K562 (cell line): ENCODE measurements around the gene BUB3. TPM values are rescaled to one million over a fixed set of nuclear protein-coding genes. Genes with fewer than 3 reads are reported as not detected.

ENCODE experiments used
- BRD4 ChIP-seq: fragments of 200-600 bp; sonication (generic); IDR thresholded peaks from 2 replicates; pipeline ENCODE4 v1.6.1; 2017; ENCODE audit warnings: inconsistent platforms
- CAMTA2 ChIP-seq: fragments of 250-450 bp; sonication (Bioruptor Pico); conservative IDR thresholded peaks from 2 replicates; pipeline ENCODE4 v1.5.1; 2022
- CBFA2T2 ChIP-seq: fragments of 450-650 bp; conservative IDR thresholded peaks from 2 replicates; pipeline ENCODE4 v1.6.1; 2017; ENCODE audit warnings: mild to moderate bottlenecking
- CBX1 ChIP-seq: sonication (generic); IDR thresholded peaks from 2 replicates; pipeline ENCODE4 v1.6.1; 2016; ENCODE audit warnings: antibody characterized with exemption, low read depth, mild to moderate bottlenecking
- CEBPG ChIP-seq, 3 experiments: fragments of 200-800 bp in 1 of 3; sonication (Bioruptor generic) in 1 of 3; sonication (generic) in 1 of 3; formaldehyde crosslinking in 1 of 3; IDR thresholded peaks in 2 of 3; conservative IDR thresholded peaks in 1 of 3; 2 replicates each; pipeline versions ENCODE4 v1.6.1 to v1.8.0; 2016 to 2022; ENCODE audit warnings: missing compliant biosample characterization in 2 of 3, missing genetic modification characterization in 2 of 3, mild to moderate bottlenecking in 1 of 3, missing genetic modification reagents in 1 of 3
- DDX20 ChIP-seq: fragments of 450-650 bp; IDR thresholded peaks from 2 replicates; pipeline ENCODE4 v1.6.1; 2016; ENCODE audit warnings: missing genetic modification characterization, low read depth, mild to moderate bottlenecking, missing compliant biosample characterization, moderate library complexity
- GABPA ChIP-seq: fragments of 200-800 bp; sonication (Bioruptor generic); conservative IDR thresholded peaks from 2 replicates; pipeline ENCODE4 v1.6.1; 2016; ENCODE audit warnings: low read depth, missing genetic modification characterization, missing compliant biosample characterization
- JUNB ChIP-seq: fragments of 450-650 bp; formaldehyde crosslinking; conservative IDR thresholded peaks from 2 replicates; pipeline ENCODE4 v1.4.0; 2020; ENCODE audit warnings: mild to moderate bottlenecking
- KDM4B ChIP-seq, 2 experiments: fragments of 450-650 bp in 1 of 2; sonication (generic) in 1 of 2; IDR thresholded peaks; 2 replicates each; pipeline ENCODE4 v1.6.1; 2016 to 2017; ENCODE audit warnings: borderline replicate concordance in 2 of 2, antibody characterized with exemption in 1 of 2, low read depth in 1 of 2, mild to moderate bottlenecking in 1 of 2
- MAZ ChIP-seq, 2 experiments: fragments of 450-650 bp in 1 of 2; sonication (generic) in 1 of 2; formaldehyde crosslinking; IDR thresholded peaks in 1 of 2; conservative IDR thresholded peaks in 1 of 2; 2 replicates each; pipeline versions ENCODE4 v1.4.0 to v1.5.0; 2020; ENCODE audit warnings: mild to moderate bottlenecking in 1 of 2, missing genetic modification reagents in 1 of 2
- MBD2 ChIP-seq: sonication (generic); IDR thresholded peaks from 2 replicates; pipeline ENCODE4 v1.6.1; 2016; ENCODE audit warnings: low read depth, borderline replicate concordance
- NFXL1 ChIP-seq: fragments of 450-650 bp; formaldehyde crosslinking; IDR thresholded peaks from 2 replicates; pipeline ENCODE4 v1.4.0; 2021; ENCODE audit warnings: mild to moderate bottlenecking
- RAD51 ChIP-seq: fragments of 450-650 bp; IDR thresholded peaks from 2 replicates; pipeline ENCODE4 v1.7.1; 2016; ENCODE audit warnings: low read depth, mild to moderate bottlenecking, borderline replicate concordance
- SMAD1 ChIP-seq: fragments of 150-350 bp; IDR thresholded peaks from 2 replicates; pipeline ENCODE4 v1.6.1; 2014; ENCODE audit warnings: low read length, low read depth; ENCODE audit not compliant: partially characterized antibody
- SMARCE1 ChIP-seq: fragments of 450-650 bp; IDR thresholded peaks from 2 replicates; pipeline ENCODE4 v1.7.1; 2016; ENCODE audit warnings: mild to moderate bottlenecking
- STAT5B ChIP-seq: fragments of 250-450 bp; sonication (Bioruptor Pico); IDR thresholded peaks from 2 replicates; pipeline ENCODE4 v1.8.0; 2021; ENCODE audit warnings: mild to moderate bottlenecking, inconsistent platforms
- THRA ChIP-seq: fragments of 450-650 bp; IDR thresholded peaks from 2 replicates; pipeline ENCODE4 v1.6.1; 2017; ENCODE audit warnings: mild to moderate bottlenecking, moderate library complexity
- XRCC5 ChIP-seq: fragments of 200-400 bp; formaldehyde crosslinking; IDR thresholded peaks from 2 replicates; pipeline ENCODE4 v1.6.1; 2017; ENCODE audit warnings: low read depth, mild to moderate bottlenecking, low read length
- YY1 ChIP-seq, 3 experiments: IDR thresholded peaks; 2 replicates each; pipeline ENCODE4 v1.6.1; 2011; ENCODE audit warnings: low read length in 2 of 3, mild to moderate bottlenecking in 2 of 3, moderate library complexity in 2 of 3, borderline replicate concordance in 1 of 3, control low read depth in 1 of 3, low read depth in 1 of 3; ENCODE audit not compliant: insufficient read depth in 3 of 3, insufficient replicate concordance in 2 of 3, control insufficient read depth in 1 of 3, insufficient read length in 1 of 3; ENCODE audit errors: extremely low read depth in 1 of 3
- ZKSCAN1 ChIP-seq: fragments of 150-350 bp; IDR thresholded peaks from 2 replicates; pipeline ENCODE4 v1.6.1; 2016; ENCODE audit warnings: low read depth, low read length
- ZNF324 ChIP-seq: fragments of 250-450 bp; sonication (Bioruptor Pico); IDR thresholded peaks from 2 replicates; pipeline ENCODE4 v1.4.0; 2020; ENCODE audit warnings: mild to moderate bottlenecking
- ZNF445 ChIP-seq: fragments of 250-450 bp; sonication (Bioruptor Pico); IDR thresholded peaks from 2 replicates; pipeline ENCODE4 v1.4.0; 2020; ENCODE audit warnings: low read depth, mild to moderate bottlenecking, moderate library complexity
- ZNF696 ChIP-seq: fragments of 250-450 bp; sonication (Bioruptor Pico); conservative IDR thresholded peaks from 2 replicates; pipeline ENCODE4 v1.4.0; 2020; ENCODE audit warnings: mild to moderate bottlenecking, moderate library complexity
- polyA plus RNA-seq, 8 experiments: library from polyadenylated mRNA; depleted of rRNA in 4 of 8; stranded (reverse) in 5 of 8; unstranded in 3 of 8; fragments of >200 nt; fragmentation: Nextera tagmentation in 2 of 8; fragmentation: Illumina TruSeq in 1 of 8; extraction: Ambion mirVana in 2 of 8; extraction: Trizol in 1 of 8; gene quantifications; 2 replicates each; pipeline versions ENCODE4 v1.2.1 to v1.2.3, GENCODE V29; 2011 to 2014; ENCODE audit warnings: inconsistent platforms in 1 of 8, missing spikeins in 1 of 8
- total RNA-seq, 7 experiments: library from RNA; depleted of rRNA in 6 of 7; stranded (reverse); fragments of >200 nt in 6 of 7; fragmentation: Illumina TruSeq in 2 of 7; extraction: Trizol in 2 of 7; gene quantifications; 2 replicates each; pipeline versions ENCODE4 v1.2.1 to v1.2.3, GENCODE V29; 2011 to 2021; ENCODE audit warnings: low replicate concordance in 1 of 7
- TF ChIP-seq, protein P1 (sequence below): sonication (generic); formaldehyde crosslinking; IDR thresholded peaks from 2 replicates; pipeline ENCODE4 v1.5.0; 2020; ENCODE audit warnings: missing genetic modification reagents
- TF ChIP-seq, protein P2 (sequence below), 3 experiments: fragments of 200-800 bp in 1 of 3; sonication (Bioruptor generic) in 1 of 3; sonication (generic) in 1 of 3; formaldehyde crosslinking in 1 of 3; IDR thresholded peaks; 2 replicates each; pipeline versions ENCODE4 v1.6.1 to v1.8.0; 2016 to 2022; ENCODE audit warnings: mild to moderate bottlenecking in 2 of 3, missing compliant biosample characterization in 2 of 3, missing genetic modification characterization in 2 of 3, missing genetic modification reagents in 1 of 3

BUB3 gene
- total and polyA plus RNA-seq, 9 of the 15 experiments (the other 6 are each of a cell fraction or from before 2014, with no cell fraction given): 167 to 761 (median 225) TPM

- no peak for TF ChIP-seq NFXL1 (CRISPR knock-in tag)
- no peak for TF ChIP-seq THRA
- peak; percentile 96 for TF ChIP-seq GABPA (tag)
- no peak for TF ChIP-seq BRD4
- TF ChIP-seq, protein P1, sequence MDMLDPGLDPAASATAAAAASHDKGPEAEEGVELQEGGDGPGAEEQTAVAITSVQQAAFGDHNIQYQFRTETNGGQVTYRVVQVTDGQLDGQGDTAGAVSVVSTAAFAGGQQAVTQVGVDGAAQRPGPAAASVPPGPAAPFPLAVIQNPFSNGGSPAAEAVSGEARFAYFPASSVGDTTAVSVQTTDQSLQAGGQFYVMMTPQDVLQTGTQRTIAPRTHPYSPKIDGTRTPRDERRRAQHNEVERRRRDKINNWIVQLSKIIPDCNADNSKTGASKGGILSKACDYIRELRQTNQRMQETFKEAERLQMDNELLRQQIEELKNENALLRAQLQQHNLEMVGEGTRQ (CRISPR knock-in tag): peak; percentile 98
- TF ChIP-seq CAMTA2 (CRISPR knock-in tag): no peak
- TF ChIP-seq MAZ (CRISPR knock-in tag; conservative IDR thresholded peaks at IDR 0.05 in 1 of 2, IDR thresholded peaks at IDR 0.05 in 1 of 2): 0 out of 4 replicates have a peak, but pooled peaks of 1 of the 2 experiments have one; percentile 10
- TF ChIP-seq CEBPG (CRISPR knock-in tag; IDR thresholded peaks at IDR 0.05): no peak
- TF ChIP-seq CEBPG (tag; conservative IDR thresholded peaks at IDR 0.05 in 1 of 2, IDR thresholded peaks at IDR 0.05 in 1 of 2): no peak
- no peak for TF ChIP-seq ZNF324
- TF ChIP-seq YY1 (IDR thresholded peaks at IDR 0.05; ENCODE audit: borderline replicate concordance in 1 of 3, control insufficient read depth in 1 of 3, extremely low read depth in 1 of 3, insufficient read depth in 3 of 3, insufficient read length in 1 of 3, insufficient replicate concordance in 2 of 3, low read depth in 1 of 3, low read length in 2 of 3): peak in 2 of 3 experiments; percentile 35 to 75
- TF ChIP-seq ZNF445 (CRISPR knock-in tag): no peak
- TF ChIP-seq ZKSCAN1: no peak
- TF ChIP-seq STAT5B (CRISPR knock-in tag): no peak
- TF ChIP-seq, protein P2, sequence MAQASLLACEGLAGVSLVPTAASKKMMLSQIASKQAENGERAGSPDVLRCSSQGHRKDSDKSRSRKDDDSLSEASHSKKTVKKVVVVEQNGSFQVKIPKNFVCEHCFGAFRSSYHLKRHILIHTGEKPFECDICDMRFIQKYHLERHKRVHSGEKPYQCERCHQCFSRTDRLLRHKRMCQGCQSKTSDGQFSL (CRISPR knock-in tag; IDR thresholded peaks at IDR 0.05): no peak
- TF ChIP-seq, protein P2 (tag; IDR thresholded peaks at IDR 0.05): no peak
- no peak for TF ChIP-seq DDX20 (tag)
- peak in 1 of 2 experiments; percentile 51; a peak in 1 of 4 replicates for TF ChIP-seq KDM4B (IDR thresholded peaks at IDR 0.05; ENCODE audit: borderline replicate concordance in 2 of 2, low read depth in 1 of 2)
- peak; percentile 95 for TF ChIP-seq RAD51
- TF ChIP-seq SMARCE1: 0 out of 2 replicates have a peak, but pooled peaks have one; percentile 12
- TF ChIP-seq ZNF696 (CRISPR knock-in tag): no peak
- TF ChIP-seq SMAD1: peak; percentile 86
- peak; percentile 89 for TF ChIP-seq MBD2
- TF ChIP-seq XRCC5: no peak
- TF ChIP-seq CBX1: no peak
- no peak for TF ChIP-seq JUNB (CRISPR knock-in tag)
- peak; percentile 71 for TF ChIP-seq CBFA2T2
These were observed at the start of gene BUB3 (continued) for GRCh38 chr10:123154092-123154710.
